Ureter (tissue), 1 donor: ENCODE results near the gene KDM8. TPM values are rescaled to one million over a fixed set of nuclear protein-coding genes. Genes with fewer than 3 reads are reported as not detected.
"Not testable (repeated sequence)": the region's sequence is repeated elsewhere in the genome, so short reads cannot be mapped to it uniquely, and the experiment has no call there.

ENCODE experiments used
- DNase-seq: peaks from one replicate; pipeline ENCODE4 v3.0.0-alpha.2; 2020; ENCODE audit warnings: low spot score
- total RNA-seq: library from RNA; stranded (reverse); gene quantifications from one replicate; pipeline ENCODE4 v1.2.4, GENCODE V29; 2023
- donor health status: DM: yes; HTN: yes; CAD: no.

Gene KDM8
- total RNA-seq, 1 donor from 2014 or later = 13.9 TPM

DNA sequence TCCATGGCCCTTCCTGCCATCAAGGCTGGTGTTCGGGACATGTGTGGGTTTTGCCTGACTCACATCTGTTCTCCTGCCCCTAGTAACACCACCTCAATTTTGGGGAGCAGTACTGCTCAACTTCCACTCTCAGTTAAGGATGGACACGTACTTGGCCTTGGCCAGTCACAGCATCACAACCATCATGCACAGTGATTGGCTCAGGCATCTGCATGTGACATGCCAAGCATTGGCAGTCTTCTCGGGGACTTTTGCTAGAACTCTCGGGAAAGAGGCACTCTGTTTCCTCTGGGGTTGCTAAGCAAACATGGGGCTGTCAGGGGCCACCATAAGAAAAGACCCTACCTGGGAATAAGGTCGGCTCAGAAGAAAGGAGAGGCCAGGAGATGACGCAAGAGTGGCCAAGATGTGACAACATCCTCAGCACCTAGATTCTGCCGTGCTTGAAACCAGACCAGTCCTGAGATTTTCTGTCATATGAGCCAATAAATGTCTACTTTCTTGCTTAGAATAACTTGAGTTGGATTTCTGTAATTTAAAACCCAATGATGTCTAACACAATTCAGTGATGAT is 11.9 kb upstream of the KDM8 start:
- no peak for DNase-seq

DNA sequence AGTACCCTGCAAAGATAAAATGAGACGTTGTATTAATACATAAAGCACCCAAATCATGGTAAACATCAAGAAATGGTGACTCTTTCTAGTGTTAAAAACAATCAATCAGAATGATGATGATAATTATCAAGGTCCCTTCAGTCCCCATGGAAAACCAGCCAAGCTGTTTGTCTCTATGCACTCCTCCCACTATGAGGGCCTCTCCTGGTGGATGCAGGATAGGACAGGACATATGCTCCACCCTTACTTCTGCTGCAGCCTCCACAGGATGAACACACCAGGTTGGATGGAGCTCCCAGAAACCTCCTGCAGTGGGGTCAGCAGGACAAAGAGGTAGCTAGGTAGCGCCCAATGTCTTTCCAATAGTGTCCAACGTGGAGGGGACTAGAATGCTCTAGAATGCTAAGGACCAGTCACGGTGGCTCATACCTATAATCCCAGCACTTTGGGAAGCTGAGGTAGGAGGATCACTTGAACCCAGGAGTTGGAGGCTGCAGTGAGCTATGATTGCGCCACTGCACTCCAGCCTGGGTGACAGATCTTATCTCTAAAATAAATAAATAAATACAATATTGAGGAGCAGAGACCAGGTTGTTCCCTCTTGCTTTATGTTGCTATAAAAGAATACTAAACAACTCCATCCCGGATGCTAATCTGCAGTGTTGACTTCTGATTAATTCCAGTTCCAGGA is 9.9 kb upstream of the KDM8 start:
- no peak for DNase-seq

DNA sequence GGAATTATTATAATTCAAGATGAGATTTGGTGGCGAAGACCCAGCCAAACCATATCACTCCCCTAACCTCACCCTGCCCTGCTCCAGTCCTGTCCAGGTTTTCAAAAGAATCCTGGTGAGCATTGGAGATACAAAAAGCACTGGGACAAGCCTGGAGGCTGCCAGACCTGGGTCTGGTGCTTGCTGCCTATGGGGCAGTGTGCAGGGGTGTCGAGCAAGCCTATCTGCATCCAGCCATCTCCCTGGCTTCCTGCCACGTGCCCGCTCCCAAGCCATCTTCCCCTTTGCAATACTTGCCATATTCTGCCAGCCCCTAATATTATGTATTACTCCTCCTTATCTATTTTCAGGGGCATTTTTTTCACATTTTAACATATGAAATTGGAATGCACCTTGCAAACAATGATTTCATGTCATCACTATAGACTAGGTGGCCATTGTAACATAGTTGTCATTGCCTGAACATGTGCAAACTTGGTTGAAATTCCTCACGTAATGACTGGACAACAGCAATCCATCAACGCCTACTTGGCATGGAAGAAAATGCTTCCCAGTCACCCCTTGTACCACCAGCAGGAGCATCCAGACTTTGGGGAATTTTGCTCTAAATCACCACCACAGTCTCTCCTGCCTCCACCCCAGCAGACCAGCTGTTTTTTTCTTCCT is 8.1 kb upstream of the KDM8 start:
- no peak for DNase-seq

DNA sequence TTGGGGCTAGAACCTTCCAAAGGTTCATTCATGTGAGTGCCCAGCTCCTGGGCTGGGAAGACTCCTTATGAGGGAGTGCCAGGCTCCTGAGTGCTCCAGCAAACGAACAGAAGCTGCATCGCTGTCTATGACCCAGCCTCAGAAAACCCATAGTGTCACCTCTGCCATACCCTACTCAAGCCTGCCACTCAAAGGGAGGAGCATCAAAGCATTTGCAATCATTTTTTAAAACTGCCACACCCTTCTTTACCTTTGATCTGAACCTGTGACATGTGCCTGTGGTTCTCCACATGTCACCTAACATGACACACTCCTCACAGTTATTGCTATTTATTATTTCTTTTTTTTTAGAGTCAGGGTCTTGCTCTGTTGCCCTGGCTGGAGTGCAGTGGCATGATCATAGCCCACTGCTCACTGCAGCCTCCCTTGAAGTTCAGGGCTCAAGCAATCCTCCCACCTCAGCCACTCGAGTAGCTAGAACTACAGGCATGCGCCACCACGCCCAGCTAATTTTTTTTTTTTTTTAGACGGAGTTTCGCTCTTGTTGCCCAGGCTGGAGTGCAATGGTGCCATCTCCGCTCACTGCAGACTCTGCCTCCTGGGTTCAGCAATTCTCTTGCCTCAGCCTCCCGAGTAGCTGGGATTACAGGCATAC is 7.3 kb upstream of the KDM8 start:
- DNase-seq = no peak

DNA sequence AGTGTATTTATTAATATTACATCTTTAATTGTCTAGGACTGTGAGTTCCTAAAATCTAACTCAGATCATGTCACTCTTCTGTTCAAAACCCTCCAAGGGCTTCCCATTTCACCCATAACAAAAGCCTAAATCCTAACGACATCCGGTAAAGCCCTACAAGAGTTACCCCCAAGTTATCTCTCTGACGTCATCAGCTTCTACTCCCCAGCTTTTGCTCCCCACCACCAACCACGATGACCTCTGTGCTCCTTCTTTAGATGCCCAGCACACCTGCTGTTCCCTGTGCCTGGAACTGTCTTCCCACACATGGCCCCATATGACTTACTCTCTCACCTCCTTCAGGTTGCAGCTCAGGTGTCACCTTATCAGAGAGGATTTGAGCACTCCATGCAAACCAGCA is 6.3 kb upstream of the KDM8 start:
- DNase-seq = no peak

DNA sequence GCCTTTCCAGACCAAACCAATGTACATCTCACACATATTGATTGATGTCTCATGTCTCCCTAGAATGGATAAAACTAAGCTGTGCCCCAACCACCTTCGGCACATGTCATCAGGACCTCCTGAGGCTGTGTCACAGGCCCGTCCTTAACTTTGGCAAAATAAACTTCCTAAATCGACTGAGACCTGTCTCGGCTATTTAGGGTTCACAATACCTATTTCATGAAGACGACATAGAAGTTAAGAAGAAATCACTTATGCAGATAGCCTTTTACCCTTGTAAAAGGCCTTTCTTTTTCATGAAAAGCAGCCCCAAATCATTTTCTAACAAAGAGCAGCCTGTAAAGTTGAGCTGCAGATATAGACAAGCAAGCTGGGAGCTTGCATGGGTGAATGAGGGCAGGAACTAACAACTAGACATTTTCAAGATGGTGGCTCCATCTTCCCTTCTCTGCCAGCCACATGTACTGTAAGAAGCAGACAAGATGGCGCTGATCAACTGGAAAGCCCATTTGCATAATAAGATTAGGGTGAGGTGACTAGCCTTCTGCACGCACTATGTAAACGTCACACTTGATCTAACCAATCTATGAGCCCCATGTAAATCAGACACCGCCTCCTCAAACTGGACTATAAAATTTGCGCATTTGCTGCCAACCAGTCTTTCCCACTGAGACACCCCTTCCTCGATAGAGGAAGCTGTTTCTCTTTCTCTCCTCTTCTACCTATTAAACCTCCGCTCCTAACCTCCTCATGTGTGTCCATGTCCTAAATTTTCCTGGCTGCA is 4.7 kb upstream of the KDM8 start:
- no peak for DNase-seq

DNA sequence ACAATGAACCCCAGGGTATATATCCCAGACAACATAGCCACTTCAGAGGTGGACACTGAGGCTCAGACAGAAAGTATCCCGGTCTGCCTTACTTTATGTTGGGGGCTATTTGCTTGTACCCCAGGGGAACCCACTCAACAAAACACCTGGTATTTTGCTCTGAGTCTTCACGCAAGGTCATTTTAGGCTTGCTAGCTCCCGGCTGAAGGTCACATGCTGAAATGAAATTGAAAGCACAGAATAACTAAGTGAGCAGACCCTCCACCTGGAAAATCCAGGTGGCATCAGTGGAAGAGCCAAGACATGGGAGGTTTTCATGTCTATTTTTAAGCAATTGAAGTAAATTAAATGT is 4.1 kb upstream of the KDM8 start:
- no peak for DNase-seq

DNA sequence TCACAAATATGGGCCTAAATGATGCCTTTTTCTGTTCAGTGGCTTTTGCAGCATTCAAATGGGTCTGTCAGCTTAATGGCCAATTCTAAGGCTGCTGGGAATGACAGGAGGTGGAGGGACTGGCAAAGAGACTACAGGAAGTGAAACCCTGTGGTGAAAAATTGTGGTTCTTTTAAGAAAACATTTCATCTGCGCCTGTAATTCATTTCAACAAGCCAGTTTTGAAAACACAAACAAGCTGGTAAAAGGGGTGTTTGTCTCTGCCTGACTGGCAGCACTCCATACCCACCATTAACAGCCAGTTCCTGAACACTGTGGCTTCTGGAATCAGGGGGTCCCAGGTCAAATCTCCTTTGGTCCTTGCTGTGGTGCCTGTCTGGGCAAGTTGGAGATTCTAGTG is 3.6 kb upstream of the KDM8 start:
- DNase-seq = no peak

DNA sequence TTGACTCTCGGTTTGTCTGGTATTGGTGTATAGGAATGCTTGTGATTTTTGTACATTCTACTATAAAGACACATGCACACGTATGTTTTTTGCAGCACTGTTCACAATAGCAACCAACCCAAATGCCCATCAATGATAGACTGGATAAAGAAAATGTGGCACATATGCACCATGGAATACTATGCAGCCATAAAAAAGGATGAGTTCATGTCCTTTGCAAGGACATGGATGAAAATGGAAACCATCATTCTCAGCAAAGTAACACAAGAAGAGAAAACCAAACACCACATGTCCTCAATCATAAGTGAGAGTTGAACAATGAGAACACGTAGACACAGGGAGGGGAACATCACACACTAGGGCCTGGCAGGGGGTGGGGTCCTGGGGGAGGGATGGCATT is 2.4 kb upstream of the KDM8 start:
- DNase-seq = not testable (repeated sequence)

DNA sequence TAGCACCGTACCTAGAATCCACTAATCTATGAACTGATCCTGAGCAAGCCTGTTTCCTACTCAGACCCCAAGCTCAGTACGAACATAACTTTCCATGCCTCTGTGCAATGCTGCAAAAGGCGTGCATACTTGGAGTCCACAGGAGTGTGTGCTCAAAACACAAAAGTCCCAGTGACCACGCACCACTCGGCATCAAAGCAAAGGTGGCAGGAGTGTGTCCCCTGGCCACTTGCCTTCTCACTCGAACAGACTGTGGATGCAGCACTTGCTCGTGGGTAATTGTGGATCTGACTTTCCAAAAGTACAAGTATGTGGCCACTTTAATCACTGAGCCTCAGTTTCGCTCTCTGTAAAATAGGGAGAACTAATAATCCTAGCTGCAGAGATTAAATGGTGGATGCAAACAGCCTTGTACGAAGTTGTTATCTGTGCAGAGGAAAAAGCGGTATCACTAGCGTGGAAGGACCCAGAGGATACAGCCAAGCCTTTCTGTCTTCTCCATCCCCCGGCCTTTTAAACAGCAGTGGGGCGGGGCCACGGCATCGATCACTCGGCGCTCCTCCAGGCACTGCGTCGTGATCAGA is 311 bp upstream of the KDM8 start:
- DNase-seq = peak; percentile 94

DNA sequence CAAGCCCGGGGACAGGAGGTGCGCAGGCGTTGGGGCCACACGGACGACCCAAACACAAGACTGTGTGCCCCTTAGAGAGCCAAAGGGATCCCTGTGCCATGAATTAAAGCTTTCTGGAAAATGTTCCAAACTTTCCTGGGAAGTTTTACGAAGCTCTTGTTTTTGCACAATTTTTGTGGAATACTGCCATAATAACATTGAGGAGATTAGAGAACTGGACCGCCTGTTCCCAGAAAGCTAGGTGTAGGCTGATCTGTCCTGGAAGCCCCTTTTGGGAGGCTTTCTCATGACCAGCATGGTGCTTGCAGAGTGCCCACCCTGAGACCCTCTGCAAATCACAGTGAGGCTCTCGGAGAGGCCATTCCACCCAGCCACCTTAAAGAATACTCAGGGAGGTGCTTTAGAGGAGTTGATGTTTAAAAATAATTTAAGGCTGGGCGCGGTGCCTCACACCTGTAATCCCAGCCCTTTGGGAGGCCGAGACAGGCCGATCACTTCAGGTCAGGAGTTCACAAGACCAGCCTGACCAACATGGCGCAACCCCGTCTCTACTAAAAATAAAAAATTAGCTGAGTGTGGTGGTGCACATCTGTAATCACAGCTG is 1.1 kb downstream of the KDM8 start:
- no peak for DNase-seq

DNA sequence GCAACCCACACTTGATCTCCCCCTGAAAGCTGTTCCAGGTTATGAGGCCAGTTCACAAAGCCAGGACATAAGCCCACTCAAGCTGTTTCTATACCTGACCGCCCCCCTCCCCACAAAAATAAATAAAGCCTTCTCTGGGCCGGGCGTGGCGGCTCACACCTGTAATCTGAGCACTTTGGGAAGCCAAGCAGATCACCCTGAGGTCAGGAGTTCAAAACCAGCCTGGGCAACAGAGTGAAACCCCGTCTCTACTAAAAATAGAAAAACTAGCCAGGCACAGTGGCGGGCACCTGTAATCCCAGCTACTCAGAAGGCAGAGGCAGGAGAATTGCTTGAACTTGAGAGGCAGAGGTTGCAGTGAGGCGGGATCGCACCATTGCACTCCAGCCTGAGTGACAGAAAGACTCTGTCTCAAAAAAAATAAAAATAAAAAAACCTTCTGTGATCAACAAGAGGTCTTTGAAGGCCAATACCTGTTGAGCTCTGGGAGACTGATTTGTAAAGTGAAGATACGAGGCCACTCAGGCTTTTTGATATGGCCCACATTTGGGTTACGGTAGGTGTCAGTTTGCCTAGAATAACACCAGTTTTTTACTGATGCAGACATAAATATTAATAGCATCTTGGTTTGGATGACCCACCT is 2.2 kb downstream of the KDM8 start:
- DNase-seq = no peak

DNA sequence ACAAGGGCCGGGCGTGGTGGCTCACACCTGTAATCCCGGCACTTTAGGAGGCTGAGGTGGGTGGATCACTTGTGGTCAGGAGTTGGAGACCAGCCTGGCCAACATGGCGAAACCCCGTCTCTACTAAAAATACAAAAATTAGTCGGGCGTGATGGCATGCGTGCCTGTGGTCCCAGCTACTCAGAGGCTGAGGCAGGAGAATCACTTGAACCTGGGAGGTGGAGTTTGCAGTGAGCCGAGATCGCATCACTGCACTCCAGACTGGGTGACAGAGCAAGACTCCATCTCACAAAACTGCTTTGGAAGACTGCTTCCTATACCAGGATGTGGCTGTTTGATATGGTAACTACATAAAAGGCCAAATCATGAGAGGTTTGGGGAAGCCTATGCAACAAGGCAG is 3.8 kb downstream of the KDM8 start:
- not testable (repeated sequence) for DNase-seq

DNA sequence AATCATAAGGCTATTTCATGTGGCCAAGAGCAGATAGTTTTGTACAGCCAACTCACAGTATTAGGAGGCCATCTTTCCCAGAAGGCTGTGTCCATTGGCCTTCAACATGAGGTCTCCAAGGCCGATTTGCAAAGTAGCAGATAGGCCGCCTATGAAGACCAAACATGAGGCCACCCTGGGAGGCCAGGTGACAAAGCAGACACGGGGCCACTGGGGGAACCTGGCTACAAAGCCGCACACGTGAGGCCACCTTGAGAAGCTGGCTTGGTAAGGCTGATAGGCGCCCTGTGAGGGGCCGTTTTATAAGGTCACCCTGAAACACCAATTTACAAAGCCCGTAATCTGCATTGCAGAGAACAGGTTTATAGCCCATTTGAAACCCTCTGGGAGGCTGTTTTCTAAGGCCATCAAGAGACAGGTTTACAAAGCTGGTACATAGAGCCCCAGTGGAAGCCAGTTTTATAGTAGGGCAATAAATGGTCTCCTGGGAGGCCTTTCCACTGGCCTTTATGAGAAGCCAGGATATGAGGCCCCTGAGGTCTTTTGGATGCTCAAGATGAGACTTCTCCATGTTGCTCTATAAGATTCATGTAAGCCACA is 4.9 kb downstream of the KDM8 start:
- no peak for DNase-seq

DNA sequence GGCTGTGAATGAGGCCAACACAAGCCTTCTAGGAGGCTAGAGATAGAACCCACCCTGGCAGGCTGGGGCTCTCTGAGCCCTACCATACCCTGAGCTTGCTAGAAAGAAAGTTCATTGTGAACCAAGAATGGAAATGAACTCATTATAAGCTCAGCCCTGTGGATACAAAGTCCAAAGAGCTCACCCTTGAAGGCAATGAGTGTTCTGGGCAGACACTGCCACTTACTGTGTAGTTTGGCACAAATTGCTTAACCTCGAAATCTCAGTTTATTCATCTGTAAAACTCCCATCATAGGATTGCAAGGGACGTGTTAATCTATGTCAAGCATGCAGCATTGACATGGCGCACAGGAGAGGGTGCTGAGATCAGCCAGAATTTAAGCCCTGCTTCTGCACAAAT is 5.5 kb downstream of the KDM8 start:
- no peak for DNase-seq

DNA sequence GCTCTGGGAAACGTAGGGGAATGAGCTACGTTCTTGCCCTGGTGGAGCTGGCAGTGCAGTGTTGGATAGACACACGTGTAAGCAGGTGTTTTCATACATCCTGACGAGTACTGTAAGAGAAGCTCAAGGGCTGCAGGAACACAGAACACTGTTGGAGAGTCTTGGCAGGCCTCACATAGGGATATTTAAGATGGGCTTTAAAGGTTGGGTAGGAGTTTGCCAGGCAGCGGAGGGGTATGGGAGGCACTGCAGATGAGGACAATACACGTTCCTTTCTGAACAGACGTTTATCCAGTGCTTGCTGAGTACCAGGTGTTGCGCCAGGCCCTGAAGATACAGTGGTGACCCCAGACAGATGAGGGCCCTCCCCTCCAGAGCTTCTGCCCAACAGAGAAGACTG is 6.3 kb downstream of the KDM8 start:
- no peak for DNase-seq

DNA sequence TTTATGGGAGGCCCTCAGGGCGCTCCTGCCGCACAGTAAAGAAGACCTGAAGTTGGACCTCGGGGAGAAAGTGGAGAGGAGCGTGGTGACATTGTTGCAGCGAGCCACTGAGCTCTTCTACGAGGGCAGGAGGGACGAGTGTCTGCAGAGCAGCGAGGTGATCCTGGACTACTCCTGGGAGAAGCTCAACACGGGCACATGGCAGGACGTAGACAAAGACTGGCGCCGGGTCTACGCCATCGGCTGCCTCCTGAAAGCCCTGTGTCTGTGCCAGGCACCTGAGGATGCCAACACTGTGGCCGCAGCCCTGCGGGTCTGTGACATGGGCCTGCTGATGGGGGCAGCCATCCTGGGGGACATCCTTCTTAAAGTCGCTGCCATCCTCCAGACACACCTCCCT is 6.8 kb downstream of the KDM8 start:
- DNase-seq = no peak

DNA sequence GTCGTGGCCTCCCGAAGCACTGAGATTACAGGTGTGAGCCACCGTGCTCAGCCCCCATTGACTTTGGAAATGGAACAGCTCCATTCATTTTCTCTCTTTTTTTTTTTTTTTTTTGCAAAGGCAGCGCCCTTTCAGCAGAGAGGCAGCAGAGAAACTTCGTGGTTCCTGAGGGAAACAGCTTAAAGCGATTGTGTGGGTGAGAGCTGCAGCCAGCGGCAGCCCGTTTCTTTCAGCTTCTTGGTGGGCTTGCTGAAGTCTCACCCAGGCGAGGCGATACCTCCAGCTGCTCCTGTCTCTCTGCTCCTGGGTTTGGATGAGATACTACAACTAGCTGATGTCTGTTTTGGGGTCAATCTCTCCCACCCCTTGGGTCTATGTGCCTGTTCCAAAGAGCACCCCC is 7.7 kb downstream of the KDM8 start:
- DNase-seq = no peak

DNA sequence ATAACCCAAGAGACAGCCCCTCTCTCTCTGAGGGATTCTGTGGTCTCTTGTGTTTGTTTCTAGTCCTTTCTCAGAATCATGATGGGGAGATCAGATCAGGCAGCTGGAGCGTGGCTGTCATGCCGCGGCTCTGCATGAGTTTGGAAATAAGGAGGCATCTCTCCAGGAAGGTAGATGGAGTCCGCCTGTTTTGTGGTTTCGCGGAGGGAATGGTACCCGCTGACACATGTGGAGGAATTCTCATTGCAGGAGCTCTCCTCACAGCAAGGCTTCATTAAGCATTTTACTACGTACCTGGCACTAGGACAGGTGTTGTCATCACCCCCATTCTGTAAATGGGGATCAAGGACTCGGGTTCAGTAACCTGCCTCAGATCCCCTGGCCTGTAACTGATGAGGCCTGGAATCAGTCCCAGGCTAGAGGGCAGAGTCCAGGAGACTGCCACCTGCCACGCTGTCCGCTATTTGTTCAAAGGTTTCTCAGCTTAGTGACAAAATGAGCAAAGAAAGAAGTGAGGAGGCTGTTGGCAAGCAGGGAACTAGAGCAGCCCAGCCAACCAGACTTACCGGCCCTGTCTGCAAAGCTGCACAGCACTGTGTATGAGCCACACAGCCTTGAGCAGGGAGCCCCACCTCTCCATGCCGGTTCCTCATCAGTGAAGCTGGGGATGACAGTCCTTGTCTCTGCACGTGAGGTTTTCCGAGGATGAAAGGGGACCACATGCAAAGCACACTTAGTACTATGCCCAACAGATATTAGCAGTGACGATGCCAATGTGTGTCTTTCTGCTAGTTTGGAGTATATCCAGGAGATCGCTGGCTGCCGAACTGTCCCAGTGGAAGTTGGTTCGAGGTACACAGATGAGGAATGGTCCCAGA is 11.0 kb downstream of the KDM8 start:
- no peak for DNase-seq

DNA sequence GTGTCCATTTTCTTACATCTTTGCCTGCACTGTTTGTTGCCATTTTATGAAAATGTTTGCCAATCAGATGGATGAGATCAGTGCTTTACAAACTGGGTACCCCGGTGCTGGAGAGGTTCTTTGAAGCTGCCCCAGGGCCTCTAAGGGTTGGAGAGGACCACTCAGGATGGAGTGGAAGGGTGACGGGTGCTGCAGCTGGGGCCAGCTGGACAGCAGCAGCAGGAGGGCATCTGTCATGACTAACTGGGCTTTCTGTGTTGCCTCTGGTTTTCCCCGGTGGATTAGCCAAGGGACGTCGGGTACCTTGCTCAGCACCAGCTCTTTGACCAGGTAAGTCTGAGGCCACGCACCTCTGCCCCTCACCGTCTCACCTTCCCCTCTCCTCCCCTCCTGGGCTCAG is 12.3 kb downstream of the KDM8 start:
- DNase-seq = no peak
